T-helper 9 cell (primary cell): ENCODE data around the gene USP17L28.
"Not testable (repeated sequence)": the region's sequence is repeated elsewhere in the genome, so short reads cannot be mapped to it uniquely, and the experiment has no call there.

ENCODE experiments used
- DNase-seq: peaks from one replicate; pipeline ENCODE4 v3.0.0-alpha.2; 2020
- total RNA-seq, 2 donors: gene quantifications; one replicate each; lab custom pipeline; 2026; lab: John Stamatoyannopoulos, UW

USP17L28 gene
- total RNA-seq = 0 reads per million in 2 donors

GRCh38 chr4:9348593-9348992 lies at the start of gene USP17L28:
USP17L28 (plus strand) TSS chr4:9348893; CDS start chr4:9348893, 0 bp downstream.
- DNase-seq = not testable (repeated sequence)

- not testable (repeated sequence) for DNase-seq
These were observed 24.5 kb upstream of the USP17L28 start for GRCh38 chr4:9324191-9324590.

GRCh38 chr4:9324865-9325264 lies 23.8 kb upstream of the USP17L28 start, which contains the start of gene USP17L24:
USP17L24 (plus strand) TSS chr4:9325165; CDS start chr4:9325165, 0 bp downstream.
- not testable (repeated sequence) for DNase-seq

- not testable (repeated sequence) for DNase-seq
These were observed 19.1 kb upstream of the USP17L28 start, which contains the start of gene USP17L25 for GRCh38 chr4:9329611-9330010. USP17L25 (plus strand) TSS chr4:9329911; CDS start chr4:9329911, 0 bp downstream.

- not testable (repeated sequence) for DNase-seq
These were observed 14.3 kb upstream of the USP17L28 start, which contains the start of gene USP17L26 for GRCh38 chr4:9334358-9334757. USP17L26 (plus strand) TSS chr4:9334658; CDS start chr4:9334658, 0 bp downstream.

- DNase-seq = not testable (repeated sequence)
These were observed 9.6 kb upstream of the USP17L28 start, which contains the start of gene USP17L5 for GRCh38 chr4:9339103-9339502. USP17L5 (plus strand) TSS chr4:9339403; CDS start chr4:9339403, 0 bp downstream.

- not testable (repeated sequence) for DNase-seq
These were observed 4.8 kb upstream of the USP17L28 start, which contains the start of gene USP17L27 for GRCh38 chr4:9343848-9344247. USP17L27 (plus strand) TSS chr4:9344148; CDS start chr4:9344148, 0 bp downstream.

GRCh38 chr4:9350866-9351265 lies 2.2 kb downstream of the USP17L28 start:
- not testable (repeated sequence) for DNase-seq

GRCh38 chr4:9353338-9353737 lies 4.6 kb downstream of the USP17L28 start, which contains the start of gene USP17L29:
USP17L29 (plus strand) TSS chr4:9353638; CDS start chr4:9353638, 0 bp downstream.
- DNase-seq = not testable (repeated sequence)

GRCh38 chr4:9362829-9363228 lies 14.1 kb downstream of the USP17L28 start, which contains the start of gene USP17L30:
USP17L30 (plus strand) TSS chr4:9363129; CDS start chr4:9363129, 0 bp downstream.
- DNase-seq = not testable (repeated sequence)

GRCh38 chr4:9379881-9380280 lies 31.2 kb downstream of the USP17L28 start:
- not testable (repeated sequence) for DNase-seq

GRCh38 chr4:9381012-9381534 lies 32.4 kb downstream of the USP17L28 start:
- peak; percentile 13 for DNase-seq

- no peak for DNase-seq
These were observed 35.4 kb downstream of the USP17L28 start for GRCh38 chr4:9384126-9384525.

- DNase-seq = not testable (repeated sequence)
These were observed 40.3 kb downstream of the USP17L28 start for GRCh38 chr4:9389001-9389400.
